Measurements from ENCODE around the gene CNTNAP2. TPM values are rescaled to one million over a fixed set of nuclear protein-coding genes. Genes with fewer than 3 reads are reported as not detected.

The CNTNAP2 gene
- total and polyA plus RNA-seq, 2 of the 4 experiments (the other 2 are of a cell fraction): not detected

GRCh38 chr7:148175512-148175911, 2058.9 kb downstream of the CNTNAP2 start:
- no peak overlapping the region for H3K14ac ChIP-seq (replicated peaks; ENCODE audit: low read depth, low read length)
- no peaks in the 10 kb centered on the region for H3K9me1 ChIP-seq (ENCODE audit: insufficient read depth, low read length)
- no peaks in the 10 kb centered on the region for H3K79me1 ChIP-seq (ENCODE audit: low read depth in 1 of 2, low read length in 2 of 2)
- H4K20me1 ChIP-seq (ENCODE audit: insufficient read depth, low read length): no peaks in the 10 kb centered on the region
- H3K9me3 ChIP-seq (ENCODE audit: control insufficient read depth, insufficient read depth, low read length): peaks cover 15% of the 10 kb centered on the region
- H4K91ac ChIP-seq (ENCODE audit: insufficient read depth, low read depth, low read length): no peak overlapping the region
- ChIA-PET CTCF (no interaction called here), POLR2A (ENCODE audit: unreplicated experiment) (no interaction called here)
- no peak for ATAC-seq (ENCODE audit: low read depth)
- no peak overlapping the region for H2BK20ac ChIP-seq (ENCODE audit: low read depth, low read length)
- no peak overlapping the region for H4K5ac ChIP-seq (ENCODE audit: low read depth, low read length)
- no peaks in the 10 kb centered on the region for H3K4me1 ChIP-seq (ENCODE audit: control insufficient read depth, insufficient read depth, low read length)
- intact Hi-C loops (cut with micrococcal nuclease): no loop called here
- no peak overlapping the region for H2AFZ ChIP-seq (replicated peaks; ENCODE audit: low read length, poor library complexity)
- DNase-seq: no peak
- H3K23ac ChIP-seq (ENCODE audit: low read depth, low read length): no peak overlapping the region
- WGBS, 2 experiments (ENCODE audit: extremely low coverage in 2 of 2, insufficient read length in 1 of 2): 94% methylated on average over 1 of the region's 2 CpGs; no CpG with 5 or more reads in 1 of the 2 experiments
- no peak overlapping the region for H2BK120ac ChIP-seq (ENCODE audit: low read depth, low read length)
- TF ChIP-seq CEBPB (IDR thresholded peaks at IDR 0.05; ENCODE audit: low read depth, low read length): no peak
- H3K4me3 ChIP-seq (ENCODE audit: insufficient read depth, low read depth, low read length): no peak overlapping the region
- H3K27me3 ChIP-seq (ENCODE audit: control insufficient read depth, insufficient read depth, low read length): no peaks in the 10 kb centered on the region
- no peak overlapping the region for H4K8ac ChIP-seq (ENCODE audit: low read depth in 2 of 2, low read length in 2 of 2)
- H2AK9ac ChIP-seq (replicated peaks; ENCODE audit: low read depth, low read length, poor library complexity): no peak overlapping the region
- dilution Hi-C loops (cut with HindIII; ENCODE audit: low sequenced_read_pairs, unreplicated experiment): no loop called here
- BruUV-seq (replicated peaks): no TSS peak
- H3K27ac ChIP-seq (ENCODE audit: insufficient read depth, low read length): no peak overlapping the region
- H3K18ac ChIP-seq (ENCODE audit: low read depth, low read length): no peak overlapping the region
- H2BK5ac ChIP-seq (ENCODE audit: low read depth, low read length, poor library complexity, severe bottlenecking): no peak overlapping the region
- H2AK5ac ChIP-seq (ENCODE audit: low read depth, low read length): no peak overlapping the region
- no peak overlapping the region for H3K4me2 ChIP-seq (ENCODE audit: low read depth, low read length)
- in situ Hi-C loops (cut with MboI; ENCODE audit: low sequenced_read_pairs): no loop called here
- no peak overlapping the region for H3K4ac ChIP-seq (ENCODE audit: low read depth, low read length)
- H3K36me3 ChIP-seq (ENCODE audit: control insufficient read depth, insufficient read depth, low read length): no peaks in the 10 kb centered on the region
- H3K9ac ChIP-seq (ENCODE audit: low read depth, low read length): no peak overlapping the region
- H2BK15ac ChIP-seq (ENCODE audit: low read depth, low read length): no peak overlapping the region
- H3K56ac ChIP-seq (ENCODE audit: extremely low read depth, insufficient read depth, low read length): no peak overlapping the region
